DOHH2 (cell line): ENCODE measurements around the gene UFD1.

Experiments
- H3F3A ChIP-seq: fragments of 200-600 bp; sonication (generic), shearing (Covaris generic); 2 replicates; pipeline ENCODE4 v1.6.0; 2016; ENCODE audit warnings: antibody characterized with exemption, mild to moderate bottlenecking; ENCODE audit not compliant: control insufficient read depth, insufficient read depth
- H3K27ac ChIP-seq: fragments of 200-600 bp; sonication (generic); 2 replicates; pipeline ENCODE4 v1.5.1; 2014; ENCODE audit warnings: low read depth, mild to moderate bottlenecking, low read length, moderate library complexity
- H3K27me3 ChIP-seq: fragments of 200-600 bp; sonication (generic); 2 replicates; pipeline ENCODE4 v1.6.1; 2014; ENCODE audit warnings: mild to moderate bottlenecking, low read length, mixed read lengths; ENCODE audit not compliant: control insufficient read depth
- H3K36me3 ChIP-seq: fragments of 200-600 bp; sonication (generic); 2 replicates; pipeline ENCODE4 v1.6.1; 2014; ENCODE audit warnings: mild to moderate bottlenecking, low read length, moderate library complexity, mixed read lengths; ENCODE audit not compliant: control insufficient read depth
- H3K4me1 ChIP-seq: fragments of 200-600 bp; sonication (generic); 2 replicates; pipeline ENCODE4 v1.6.1; 2014; ENCODE audit warnings: mild to moderate bottlenecking, low read length, mixed read lengths; ENCODE audit not compliant: control insufficient read depth
- H3K4me2 ChIP-seq: fragments of 200-600 bp; sonication (generic); 2 replicates; pipeline ENCODE4 v1.6.0; 2014; ENCODE audit warnings: mild to moderate bottlenecking, low read length, moderate library complexity
- H3K4me3 ChIP-seq: fragments of 200-600 bp; sonication (generic); 2 replicates; pipeline ENCODE4 v1.5.1; 2014; ENCODE audit warnings: mild to moderate bottlenecking, low read length, mixed read lengths
- H3K79me2 ChIP-seq: fragments of 200-600 bp; sonication (generic); 2 replicates; pipeline ENCODE4 v1.6.1; 2014; ENCODE audit warnings: mild to moderate bottlenecking, low read length, mixed read lengths; ENCODE audit not compliant: control insufficient read depth
- H3K9me2 ChIP-seq: fragments of 200-600 bp; sonication (generic); replicated peaks from 2 replicates; pipeline ENCODE4 v1.6.1; 2014; ENCODE audit warnings: mild to moderate bottlenecking, low read length, mixed read lengths; ENCODE audit not compliant: control insufficient read depth
- H3K9me3 ChIP-seq: fragments of 200-600 bp; sonication (generic); 2 replicates; pipeline ENCODE4 v1.6.1; 2014; ENCODE audit warnings: antibody characterized with exemption, low read length, mixed read lengths; ENCODE audit not compliant: control insufficient read depth, insufficient read depth
- H4K20me1 ChIP-seq: fragments of 200-600 bp; sonication (generic); 2 replicates; pipeline ENCODE4 v1.6.0; 2014; ENCODE audit warnings: low read depth, mild to moderate bottlenecking, antibody characterized with exemption, low read length, moderate library complexity; ENCODE audit not compliant: control insufficient read depth, insufficient read depth
- EZH2phosphoT487 ChIP-seq: fragments of 200-600 bp; sonication (generic); IDR thresholded peaks from 2 replicates; pipeline ENCODE4 v1.6.1; 2017; ENCODE audit warnings: borderline replicate concordance, mild to moderate bottlenecking, antibody characterized with exemption, low read length, moderate library complexity, mixed read lengths
- TF ChIP-seq, protein P1 (sequence below): fragments of 200-600 bp; sonication (generic); IDR thresholded peaks from one replicate; pipeline ENCODE4 v1.5.1; 2014; ENCODE audit warnings: antibody characterized with exemption, mild to moderate bottlenecking, low read depth, low read length; ENCODE audit not compliant: poor library complexity, severe bottlenecking

The UFD1 gene

DNA sequence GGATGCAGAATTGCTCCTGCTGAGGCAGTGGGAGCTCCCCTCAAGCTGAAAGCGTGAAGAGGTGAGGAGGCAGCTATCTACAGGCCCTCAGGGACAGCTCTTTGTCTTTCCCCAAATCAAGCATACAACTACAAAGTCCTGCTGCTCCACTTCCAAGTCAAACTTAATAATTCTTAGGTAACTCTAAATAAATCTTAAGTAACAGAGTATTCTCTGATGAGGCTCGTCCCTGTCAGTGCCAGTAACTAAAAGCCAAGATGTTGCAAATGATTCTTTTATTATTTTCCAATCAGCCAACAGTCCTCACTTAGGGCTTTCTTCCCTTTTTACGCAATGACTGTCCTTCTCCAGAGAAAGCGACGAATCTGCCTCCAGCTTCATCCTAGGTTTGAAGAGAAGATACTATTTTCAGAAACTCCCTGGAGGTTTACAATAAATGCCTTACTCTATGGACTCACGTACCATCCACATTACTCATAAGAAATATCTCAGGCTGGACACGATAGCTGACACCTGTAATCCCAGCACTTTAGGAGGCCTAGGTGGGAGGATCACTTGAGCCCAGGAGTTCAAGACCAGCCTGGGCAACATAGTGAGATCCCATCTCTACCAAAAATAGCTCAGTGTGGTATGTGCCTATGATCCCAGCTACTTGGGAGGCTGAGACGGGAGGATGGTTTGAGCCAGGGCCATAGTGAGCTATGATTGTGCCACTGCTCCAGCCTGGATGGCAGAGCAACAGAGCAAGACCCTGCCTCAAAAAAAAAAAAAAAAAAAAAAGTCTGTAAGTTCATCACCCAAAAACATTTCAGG lies 28.4 kb downstream of the UFD1 start:
- no peaks in the 10 kb centered on the region for H3K9me3 ChIP-seq
- no peak overlapping the region for H3K4me2 ChIP-seq
- peaks cover 24% of the 10 kb centered on the region for H3K4me1 ChIP-seq
- H3K9me2 ChIP-seq: no peaks in the 10 kb centered on the region
- no peak overlapping the region for H3K4me3 ChIP-seq
- 0 out of 2 replicates have a peak, but pooled peaks cover 6% of the 10 kb centered on the region for H4K20me1 ChIP-seq
- H3F3A ChIP-seq: peaks cover 10% of the 10 kb centered on the region; the same call in 1 of the 2 replicates
- H3K27ac ChIP-seq: no peak overlapping the region
- H3K36me3 ChIP-seq: peaks cover 71% of the 10 kb centered on the region
- H3K27me3 ChIP-seq: no peaks in the 10 kb centered on the region
- TF ChIP-seq EZH2phosphoT487: no peak
- TF ChIP-seq, protein P1, sequence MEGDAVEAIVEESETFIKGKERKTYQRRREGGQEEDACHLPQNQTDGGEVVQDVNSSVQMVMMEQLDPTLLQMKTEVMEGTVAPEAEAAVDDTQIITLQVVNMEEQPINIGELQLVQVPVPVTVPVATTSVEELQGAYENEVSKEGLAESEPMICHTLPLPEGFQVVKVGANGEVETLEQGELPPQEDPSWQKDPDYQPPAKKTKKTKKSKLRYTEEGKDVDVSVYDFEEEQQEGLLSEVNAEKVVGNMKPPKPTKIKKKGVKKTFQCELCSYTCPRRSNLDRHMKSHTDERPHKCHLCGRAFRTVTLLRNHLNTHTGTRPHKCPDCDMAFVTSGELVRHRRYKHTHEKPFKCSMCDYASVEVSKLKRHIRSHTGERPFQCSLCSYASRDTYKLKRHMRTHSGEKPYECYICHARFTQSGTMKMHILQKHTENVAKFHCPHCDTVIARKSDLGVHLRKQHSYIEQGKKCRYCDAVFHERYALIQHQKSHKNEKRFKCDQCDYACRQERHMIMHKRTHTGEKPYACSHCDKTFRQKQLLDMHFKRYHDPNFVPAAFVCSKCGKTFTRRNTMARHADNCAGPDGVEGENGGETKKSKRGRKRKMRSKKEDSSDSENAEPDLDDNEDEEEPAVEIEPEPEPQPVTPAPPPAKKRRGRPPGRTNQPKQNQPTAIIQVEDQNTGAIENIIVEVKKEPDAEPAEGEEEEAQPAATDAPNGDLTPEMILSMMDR: no peak
- H3K79me2 ChIP-seq: peaks cover 41% of the 10 kb centered on the region

DNA sequence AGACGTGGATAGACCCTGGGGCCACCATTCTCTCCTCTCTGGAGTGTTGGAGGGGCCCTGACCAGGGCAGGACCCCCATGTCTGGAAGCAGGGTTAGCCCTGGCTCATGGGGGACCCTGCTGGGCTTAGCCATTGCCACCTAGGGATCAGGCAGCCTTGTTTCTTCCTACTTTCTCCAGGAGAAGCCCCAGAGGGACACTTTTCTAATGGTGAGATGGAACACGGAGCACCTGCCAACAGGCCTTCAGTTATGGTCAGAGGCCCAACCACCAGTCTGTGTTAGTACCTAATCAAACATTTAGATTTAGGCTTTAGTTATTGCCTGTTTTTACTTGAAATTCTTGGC lies 29.6 kb downstream of the UFD1 start:
- Histone ChIP-seq H3K4me1 (peaks cover 24% of the 10 kb centered on the region), H3K36me3 (peaks cover 71% of the 10 kb centered on the region), H3K9me2 (no peaks in the 10 kb centered on the region), H4K20me1 (0 out of 2 replicates have a peak, but pooled peaks cover 6% of the 10 kb centered on the region), H3K27me3 (no peaks in the 10 kb centered on the region), H3F3A (peaks cover 10% of the 10 kb centered on the region; the same call in 1 of the 2 replicates), H3K4me3 (no peak overlapping the region), H3K4me2 (peak overlapping the region; percentile 98), H3K9me3 (no peaks in the 10 kb centered on the region), H3K27ac (no peak overlapping the region), H3K79me2 (peaks cover 53% of the 10 kb centered on the region)
- no peak for TF ChIP-seq EZH2phosphoT487
- TF ChIP-seq, protein P1: no peak

DNA sequence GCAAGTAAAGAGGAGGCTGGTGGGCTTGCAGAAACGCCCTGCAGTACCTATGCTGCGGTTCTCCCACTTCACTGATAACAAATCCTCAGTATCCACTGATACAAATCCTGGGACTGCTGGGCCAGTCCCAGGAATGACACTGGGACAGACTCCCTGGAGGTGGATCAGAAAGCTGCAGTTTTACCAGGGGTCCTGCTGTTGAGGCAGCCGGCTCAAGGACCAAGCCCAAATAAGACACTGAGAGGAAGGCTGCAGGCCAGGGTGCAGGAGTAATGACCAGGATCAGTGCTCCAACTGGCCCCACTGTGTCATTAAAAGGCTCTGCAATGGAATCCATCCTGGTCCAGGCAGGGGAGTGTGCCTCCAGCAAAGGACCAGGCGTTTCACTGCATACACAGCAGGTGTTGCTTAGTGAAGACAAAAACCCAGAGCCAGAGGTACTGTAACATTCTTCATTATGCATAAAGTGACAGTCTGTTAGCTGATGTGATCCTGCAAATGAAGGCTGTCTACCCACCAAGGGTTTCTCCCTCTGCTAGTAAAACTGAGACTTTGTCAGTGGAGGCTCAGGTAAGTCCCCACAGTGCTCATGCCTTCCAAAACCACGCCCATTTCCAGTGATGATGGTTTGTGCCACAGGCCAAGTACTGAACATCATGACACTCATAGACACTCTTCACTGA lies 30.1 kb downstream of the UFD1 start:
- Histone ChIP-seq H3K9me2 (no peaks in the 10 kb centered on the region), H3K27me3 (no peaks in the 10 kb centered on the region), H3K36me3 (peaks cover 71% of the 10 kb centered on the region), H3K9me3 (no peaks in the 10 kb centered on the region), H3F3A (peaks cover 10% of the 10 kb centered on the region; the same call in 1 of the 2 replicates), H3K4me2 (peak overlapping the region; percentile 98), H3K4me3 (peak overlapping the region; percentile 97), H3K4me1 (peaks cover 24% of the 10 kb centered on the region), H3K79me2 (peaks cover 58% of the 10 kb centered on the region), H3K27ac (peak overlapping the region; percentile 78), H4K20me1 (0 out of 2 replicates have a peak, but pooled peaks cover 6% of the 10 kb centered on the region)
- no peak for TF ChIP-seq EZH2phosphoT487
- TF ChIP-seq, protein P1: no peak
